Activated B cell treated with CpG ODN at 0.5 μM for 24 hours (primary cell): ENCODE measurements around the gene RBM15. TPM values are rescaled to one million over a fixed set of nuclear protein-coding genes. Genes with fewer than 3 reads are reported as not detected.

ENCODE experiments used
- ATAC-seq: fragments of 200-7000 bp; cut with Tn5 transposase; one replicate; pipeline ENCODE4 v1.10.0; 2021; ENCODE audit warnings: low read depth, mild to moderate bottlenecking, moderate library complexity
- CTCF ChIA-PET: fragments of 350-600 bp; sonication (Branson Sonifier 250); formaldehyde crosslinking; loops from one replicate; lab custom pipeline; 2021; ENCODE audit warnings: antibody characterized with exemption; lab: Charles Lee
- POLR2A ChIA-PET: fragments of 350-600 bp; sonication (Branson Sonifier 250); formaldehyde crosslinking; loops from one replicate; lab custom pipeline; 2021; ENCODE audit warnings: antibody characterized with exemption; lab: Charles Lee
- DNase-seq: peaks from one replicate; pipeline ENCODE4 v3.0.0; 2022
- H3K27ac Mint-ChIP-seq: one replicate; pipeline ENCODE4 v1.8.0; 2020; ENCODE audit warnings: mixed read lengths
- H3K27me3 Mint-ChIP-seq: one replicate; pipeline ENCODE4 v1.8.0; 2021; ENCODE audit warnings: mixed read lengths
- H3K36me3 Mint-ChIP-seq: one replicate; pipeline ENCODE4 v1.8.0; 2021; ENCODE audit warnings: low read depth, mixed read lengths
- H3K4me1 Mint-ChIP-seq: one replicate; pipeline ENCODE4 v1.8.0; 2021; ENCODE audit warnings: mixed read lengths
- H3K4me3 Mint-ChIP-seq: one replicate; pipeline ENCODE4 v1.8.0; 2020; ENCODE audit warnings: mild to moderate bottlenecking, mixed read lengths
- H3K9me3 Mint-ChIP-seq: one replicate; pipeline ENCODE4 v1.8.0; 2020; ENCODE audit warnings: mixed read lengths
- CTCF ChIP-seq: fragments of 200-600 bp; IDR thresholded peaks from one replicate; pipeline ENCODE4 v1.8.0; 2022; ENCODE audit warnings: antibody characterized with exemption, mild to moderate bottlenecking
- intact Hi-C: fragments of 100-400 bp; cut with micrococcal nuclease; formaldehyde crosslinking; loops from one replicate; pipeline ENCODE4 v1.15.1; 2024
- total RNA-seq: library from RNA; stranded (reverse); gene quantifications from 2 replicates; pipeline ENCODE4 v1.2.3, GENCODE V29; 2022

RBM15 gene
- total RNA-seq = 52.7 and 61.1 TPM in 2 replicates

DNA sequence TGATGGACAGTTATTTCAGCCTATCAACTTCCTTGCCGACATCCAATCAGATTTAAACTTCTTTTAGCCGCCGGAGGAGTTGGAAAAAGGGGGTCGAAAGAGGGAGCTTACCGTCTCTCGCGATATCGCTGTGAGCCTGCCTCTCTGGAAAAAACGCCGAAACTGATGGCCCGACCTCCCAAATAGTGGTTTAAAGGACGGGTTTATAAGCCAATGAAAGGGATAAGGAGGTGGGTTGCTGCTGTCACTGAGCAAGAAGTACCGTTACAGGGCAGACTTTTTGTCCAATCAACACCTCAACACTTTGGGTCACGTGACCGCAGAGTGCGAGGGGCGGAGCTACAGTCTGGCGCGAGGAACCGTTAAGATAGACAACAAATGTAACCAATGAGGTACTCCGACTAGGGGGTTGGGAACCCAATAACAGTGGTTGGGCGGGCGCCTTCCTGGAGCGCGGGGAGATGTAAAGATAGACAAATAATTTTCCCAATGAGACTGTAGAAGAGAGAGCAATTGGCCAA lies at the start of gene RBM15:
Gene RBM15, plus strand, starts transcription at position 492 of the 521 bp plus-strand sequence. Its CDS starts 29 bp downstream, at position 521.
- Mint-ChIP-seq H3K9me3 (no peaks in the 10 kb centered on the region), H3K36me3 (peaks cover 39% of the 10 kb centered on the region), H3K27ac (no peak within 1 kb of the TSS), H3K27me3 (no peaks in the 10 kb centered on the region), H3K4me3 (no peak within 1 kb of the TSS), H3K4me1 (peaks cover 51% of the 10 kb centered on the region)
- CTCF ChIA-PET = interaction anchor here (0.7 to 9.0 kb wide), 17 partner anchors 9 to 625 kb away, joined by 3 to 87 read pairs (median 6); partner anchors contain the start of genes KCNC4 and LAMTOR5
- POLR2A ChIA-PET = interaction anchor here (0.7 to 4.4 kb wide), 28 partner anchors 10 to 1168 kb away, joined by 3 to 262 read pairs (median 4); partner anchors contain the start of genes KCNC4, LAMTOR5, LRIF1 and STRIP1
- DNase-seq (peak; percentile 82), ATAC-seq (peak; percentile 72)
- TF ChIP-seq CTCF = no peak
- intact Hi-C loops = loop anchor here (1.0 to 5.0 kb wide), 14 partner anchors 10 to 1592 kb away; partner anchors contain the start of genes CLCC1, KCNC4, LAMTOR5 and PSMA5

DNA sequence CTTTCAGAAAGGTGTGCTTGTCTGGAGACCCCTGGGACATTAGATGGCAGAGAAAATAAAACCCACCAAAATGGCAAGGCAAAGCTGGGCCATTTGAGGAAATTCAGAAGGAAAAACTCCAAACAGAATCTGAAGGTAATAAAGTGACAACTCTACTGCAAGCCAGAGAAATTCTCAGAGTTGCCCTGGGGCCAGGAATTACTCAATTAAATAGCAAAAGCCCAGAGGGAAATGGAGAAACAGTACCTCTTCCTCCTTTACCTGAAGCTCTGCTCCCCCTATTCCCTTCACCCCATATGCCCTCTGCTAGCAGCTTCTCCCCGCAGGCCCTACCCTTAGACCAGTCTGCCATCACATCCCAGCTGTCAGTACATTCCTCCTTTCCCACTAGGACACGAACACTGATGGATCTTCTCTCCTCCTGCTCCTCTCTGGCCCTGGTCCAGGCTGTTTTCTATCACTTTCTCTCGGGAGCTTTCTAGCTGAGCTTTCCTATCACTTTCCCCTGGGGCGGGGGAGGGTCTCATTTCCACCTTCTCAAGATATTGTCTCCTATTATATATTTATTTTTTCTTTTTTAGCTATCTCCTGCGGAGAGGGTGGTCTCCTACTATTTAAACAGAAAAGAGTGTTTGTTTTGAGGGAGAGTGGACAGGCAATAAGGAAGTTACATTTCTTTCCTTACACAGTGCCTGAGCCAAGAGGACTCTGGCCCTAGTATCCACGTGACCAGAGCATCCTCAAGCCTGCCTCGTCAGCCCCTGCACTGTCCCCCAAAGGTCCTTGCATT lies 47.7 kb upstream of the RBM15 start:
- POLR2A ChIA-PET = no interaction called here

DNA sequence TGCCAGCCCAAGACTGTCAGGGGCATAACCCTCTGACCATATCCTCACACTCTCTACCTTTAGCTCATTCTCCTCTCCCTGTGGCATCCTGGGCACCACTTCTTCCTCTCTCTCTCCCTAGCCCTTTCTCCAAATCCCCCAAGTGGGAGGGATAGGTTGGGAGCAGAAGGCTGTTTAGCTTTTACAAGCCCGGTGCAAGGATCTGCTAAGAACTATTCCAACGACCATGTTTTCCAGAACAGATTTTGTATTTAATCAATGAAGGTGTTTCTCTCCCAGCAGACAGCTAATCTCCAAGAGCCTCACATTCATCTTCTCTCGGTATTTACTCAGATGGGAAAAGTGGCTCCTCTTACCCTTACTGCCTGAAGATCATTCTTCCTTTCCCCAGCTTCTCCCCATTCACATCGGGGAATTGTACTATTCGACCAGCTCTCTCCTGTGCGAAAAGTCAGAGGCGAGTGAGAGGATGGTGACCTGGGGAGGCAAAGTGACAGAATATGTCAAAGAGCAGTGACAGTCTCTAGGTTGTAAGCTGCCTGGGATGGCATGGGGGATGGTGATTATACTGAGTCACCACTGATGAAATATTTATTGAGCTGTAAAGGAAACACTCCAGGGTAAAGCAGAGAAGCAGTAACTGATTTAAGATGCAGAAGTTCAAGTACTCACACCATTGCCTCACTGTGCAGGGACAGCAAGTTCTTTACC lies 47.0 kb upstream of the RBM15 start:
- Mint-ChIP-seq H3K36me3 (no peaks in the 10 kb centered on the region), H3K4me1 (no peaks in the 10 kb centered on the region), H3K9me3 (no peaks in the 10 kb centered on the region), H3K27ac (no peak overlapping the region), H3K4me3 (no peak overlapping the region), H3K27me3 (no peaks in the 10 kb centered on the region)
- intact Hi-C loops = loop anchor here (5.0 kb wide), 1 partner anchor 70 kb away; no protein-coding TSS in a partner anchor
- ATAC-seq = no peak
- ChIA-PET POLR2A (no interaction called here), CTCF (interaction anchor here (1.3 kb wide), 1 partner anchor 20 kb away, joined by 3 read pairs; no protein-coding TSS in a partner anchor)
- TF ChIP-seq CTCF = no peak
- no peak for DNase-seq

More for the DNA sequence above, 47.7 kb upstream of the RBM15 start:
- Mint-ChIP-seq H3K27me3 (no peaks in the 10 kb centered on the region), H3K36me3 (no peaks in the 10 kb centered on the region), H3K4me1 (no peaks in the 10 kb centered on the region), H3K9me3 (no peaks in the 10 kb centered on the region), H3K4me3 (no peak overlapping the region), H3K27ac (no peak overlapping the region)
- CTCF ChIA-PET = interaction anchor here (1.3 kb wide), 1 partner anchor 21 kb away, joined by 3 read pairs; no protein-coding TSS in a partner anchor
- DNase-seq (no peak), ATAC-seq (no peak)
- intact Hi-C loops = loop anchor here (5.0 kb wide), 1 partner anchor 69 kb away; no protein-coding TSS in a partner anchor
- TF ChIP-seq CTCF = no peak

DNA sequence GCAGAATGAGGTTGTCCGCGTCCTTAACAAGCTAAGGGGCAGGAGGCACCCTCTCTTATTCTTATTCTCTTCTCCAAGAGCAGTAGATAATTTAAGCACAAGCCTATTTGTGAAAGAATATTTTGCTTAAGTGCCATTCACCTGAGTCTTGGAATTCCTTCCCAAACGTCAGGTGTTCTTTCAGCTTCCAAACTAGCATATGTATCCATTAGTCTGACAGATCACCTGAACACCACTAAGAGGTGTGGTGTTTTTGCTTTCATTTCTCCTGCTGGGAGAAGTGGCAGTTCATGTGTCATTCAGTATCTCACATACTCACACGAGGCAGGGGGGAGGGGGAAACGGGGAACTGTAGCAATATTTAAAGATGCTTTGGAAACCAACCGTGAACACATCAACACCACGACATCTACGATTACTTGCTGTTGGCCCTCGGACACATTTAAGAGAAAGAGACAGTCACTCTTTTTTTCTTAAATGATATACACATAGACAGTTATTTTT lies 45.5 kb upstream of the RBM15 start:
- intact Hi-C loops = loop anchor here (5.0 kb wide), 1 partner anchor 71 kb away; no protein-coding TSS in a partner anchor
- no peaks in the 10 kb centered on the region for H3K4me1 Mint-ChIP-seq

More for the DNA sequence above, 45.5 kb upstream of the RBM15 start:
- Mint-ChIP-seq H3K27ac (no peak overlapping the region), H3K4me3 (no peak overlapping the region), H3K9me3 (no peaks in the 10 kb centered on the region), H3K27me3 (no peaks in the 10 kb centered on the region), H3K36me3 (no peaks in the 10 kb centered on the region)
- POLR2A ChIA-PET = no interaction called here
- DNase-seq (no peak), ATAC-seq (no peak)
- CTCF ChIA-PET = interaction anchor here (1.3 kb wide), 1 partner anchor 86 kb away, joined by 3 read pairs; no protein-coding TSS in a partner anchor
- no peak for TF ChIP-seq CTCF
